ENCODE measurements around the gene KPNA6.

- TF ChIP-seq EZH2 (IDR thresholded peaks at IDR 0.05; ENCODE audit: low read length, unreplicated experiment) (no peak), EZH2phosphoT487 (IDR thresholded peaks at IDR 0.05; ENCODE audit: borderline replicate concordance, low read length) (no peak)
- TF ChIP-seq, protein P1, sequence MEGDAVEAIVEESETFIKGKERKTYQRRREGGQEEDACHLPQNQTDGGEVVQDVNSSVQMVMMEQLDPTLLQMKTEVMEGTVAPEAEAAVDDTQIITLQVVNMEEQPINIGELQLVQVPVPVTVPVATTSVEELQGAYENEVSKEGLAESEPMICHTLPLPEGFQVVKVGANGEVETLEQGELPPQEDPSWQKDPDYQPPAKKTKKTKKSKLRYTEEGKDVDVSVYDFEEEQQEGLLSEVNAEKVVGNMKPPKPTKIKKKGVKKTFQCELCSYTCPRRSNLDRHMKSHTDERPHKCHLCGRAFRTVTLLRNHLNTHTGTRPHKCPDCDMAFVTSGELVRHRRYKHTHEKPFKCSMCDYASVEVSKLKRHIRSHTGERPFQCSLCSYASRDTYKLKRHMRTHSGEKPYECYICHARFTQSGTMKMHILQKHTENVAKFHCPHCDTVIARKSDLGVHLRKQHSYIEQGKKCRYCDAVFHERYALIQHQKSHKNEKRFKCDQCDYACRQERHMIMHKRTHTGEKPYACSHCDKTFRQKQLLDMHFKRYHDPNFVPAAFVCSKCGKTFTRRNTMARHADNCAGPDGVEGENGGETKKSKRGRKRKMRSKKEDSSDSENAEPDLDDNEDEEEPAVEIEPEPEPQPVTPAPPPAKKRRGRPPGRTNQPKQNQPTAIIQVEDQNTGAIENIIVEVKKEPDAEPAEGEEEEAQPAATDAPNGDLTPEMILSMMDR (conservative IDR thresholded peaks at IDR 0.05; ENCODE audit: low read depth, low read length) = no peak
Measured at GRCh38 chr1:32178380-32179192, 70.7 kb downstream of the KPNA6 start.
